AG09319 (cell line): ENCODE data around the gene TM9SF1.
A peak's percentile ranks its signal among the peaks of the same experiment; 100 is the strongest.

Experiments used
- DNase-seq: peaks from one replicate; pipeline ENCODE4 v3.0.0-alpha.2; 2010; ENCODE audit warnings: low read depth; ENCODE audit errors: extremely low read depth
- TF ChIP-seq, protein P1 (sequence below): IDR thresholded peaks from 2 replicates; pipeline ENCODE4 v1.5.1; 2011; ENCODE audit warnings: low read depth, mild to moderate bottlenecking, inconsistent platforms, low read length, moderate library complexity

Gene TM9SF1

DNA sequence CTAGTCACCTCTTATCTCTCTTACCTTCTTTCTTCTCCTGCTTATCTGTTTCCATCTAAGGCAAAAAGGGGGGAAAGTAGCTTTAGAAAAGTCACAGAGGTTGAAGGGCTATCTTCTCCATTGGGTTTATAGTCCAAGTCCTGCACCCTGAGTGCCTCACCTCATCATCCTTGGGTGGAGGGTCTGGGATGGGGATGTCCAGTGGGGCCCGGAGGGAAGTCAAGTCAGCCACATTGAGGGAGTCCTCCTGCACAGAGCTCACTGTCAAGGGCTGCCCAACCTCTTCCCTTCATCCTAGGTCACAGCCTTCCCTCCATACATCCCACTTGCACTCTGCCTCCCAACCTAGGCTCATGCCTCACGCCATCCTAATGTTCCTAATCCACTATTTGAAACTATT is 50.0 kb downstream of the TM9SF1 start:
- DNase-seq: no peak
- TF ChIP-seq, protein P1, sequence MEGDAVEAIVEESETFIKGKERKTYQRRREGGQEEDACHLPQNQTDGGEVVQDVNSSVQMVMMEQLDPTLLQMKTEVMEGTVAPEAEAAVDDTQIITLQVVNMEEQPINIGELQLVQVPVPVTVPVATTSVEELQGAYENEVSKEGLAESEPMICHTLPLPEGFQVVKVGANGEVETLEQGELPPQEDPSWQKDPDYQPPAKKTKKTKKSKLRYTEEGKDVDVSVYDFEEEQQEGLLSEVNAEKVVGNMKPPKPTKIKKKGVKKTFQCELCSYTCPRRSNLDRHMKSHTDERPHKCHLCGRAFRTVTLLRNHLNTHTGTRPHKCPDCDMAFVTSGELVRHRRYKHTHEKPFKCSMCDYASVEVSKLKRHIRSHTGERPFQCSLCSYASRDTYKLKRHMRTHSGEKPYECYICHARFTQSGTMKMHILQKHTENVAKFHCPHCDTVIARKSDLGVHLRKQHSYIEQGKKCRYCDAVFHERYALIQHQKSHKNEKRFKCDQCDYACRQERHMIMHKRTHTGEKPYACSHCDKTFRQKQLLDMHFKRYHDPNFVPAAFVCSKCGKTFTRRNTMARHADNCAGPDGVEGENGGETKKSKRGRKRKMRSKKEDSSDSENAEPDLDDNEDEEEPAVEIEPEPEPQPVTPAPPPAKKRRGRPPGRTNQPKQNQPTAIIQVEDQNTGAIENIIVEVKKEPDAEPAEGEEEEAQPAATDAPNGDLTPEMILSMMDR: no peak

DNA sequence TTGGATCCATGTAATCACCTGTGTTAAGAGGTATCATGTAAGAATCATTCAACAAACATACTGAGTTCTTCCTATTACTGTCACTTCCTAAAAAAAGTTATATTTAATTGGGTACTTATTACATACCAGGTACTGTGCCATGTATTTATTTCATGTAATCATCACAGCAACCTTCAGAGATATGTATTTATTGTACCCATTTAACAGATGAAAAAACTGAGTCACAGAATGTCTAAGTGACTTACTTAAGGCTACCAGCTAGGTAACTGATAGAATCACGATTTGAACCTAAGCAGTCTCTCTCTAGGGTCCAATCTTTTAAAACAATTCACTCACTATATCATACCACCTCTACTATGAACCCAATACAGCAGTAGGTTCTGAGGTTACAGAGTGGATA is 50.8 kb downstream of the TM9SF1 start:
- TF ChIP-seq, protein P1: no peak
- DNase-seq: no peak

DNA sequence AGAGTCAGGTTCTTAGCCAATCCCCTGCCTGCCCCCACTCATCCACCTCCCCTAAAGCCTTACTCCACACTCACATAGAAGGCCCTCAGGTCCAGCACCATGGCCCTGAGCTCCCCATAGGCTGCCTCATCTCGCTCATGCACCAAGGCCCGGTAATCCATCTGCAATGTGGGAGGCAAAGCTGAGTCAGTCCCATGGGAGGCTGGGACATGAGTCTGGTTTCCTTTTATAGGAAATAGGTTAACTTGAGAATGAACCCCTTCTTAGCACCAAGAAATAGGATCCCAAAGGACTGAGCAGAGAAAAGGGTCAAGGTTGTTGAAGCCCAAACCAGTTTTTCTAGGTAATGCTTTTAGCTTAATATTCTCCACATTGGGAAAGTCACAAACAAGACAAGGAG is 51.7 kb downstream of the TM9SF1 start:
- no peak for DNase-seq
- TF ChIP-seq, protein P1: no peak

DNA sequence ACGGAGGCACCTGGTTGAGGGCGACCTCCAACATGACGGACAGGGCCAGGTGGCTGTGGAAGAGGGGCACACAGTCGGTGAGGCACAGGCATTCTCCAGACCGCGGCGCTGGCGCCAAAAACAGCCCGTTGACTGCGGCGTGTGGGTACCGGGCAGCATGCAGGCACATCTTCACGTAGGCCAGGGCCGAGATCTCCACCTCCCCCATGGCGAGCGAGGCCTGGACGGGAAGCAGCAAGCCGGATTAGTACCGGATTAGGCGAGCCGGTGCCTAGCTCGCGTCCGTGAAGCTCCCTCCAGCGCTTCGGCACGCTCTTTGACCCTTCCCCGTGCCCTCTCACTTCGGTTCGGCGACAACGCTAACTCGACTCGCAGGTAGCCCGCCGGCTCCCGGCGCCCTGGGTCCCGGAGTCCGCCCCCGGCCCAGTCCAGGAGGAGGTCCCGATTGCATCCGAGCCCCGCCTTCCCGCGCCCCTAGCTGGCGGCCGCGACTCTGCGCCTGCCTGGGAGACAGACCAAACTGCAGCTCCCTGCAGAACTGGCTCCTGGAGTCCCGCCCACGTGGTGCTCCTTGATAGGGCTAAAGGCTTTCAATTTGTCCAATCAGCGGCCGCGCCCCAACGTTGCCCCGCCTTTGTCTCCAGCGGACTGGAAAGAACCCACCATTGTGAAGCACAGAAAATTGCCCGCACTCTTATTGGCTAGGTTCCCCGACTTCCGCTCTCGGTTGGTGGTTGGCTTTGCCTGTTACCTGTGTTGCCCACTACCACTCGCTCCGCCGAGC is 54.0 kb downstream of the TM9SF1 start, which contains the start of gene EMC9:
EMC9 (minus strand) TSS at position 495 of the 784 bp plus-strand sequence; CDS start at position 208, 287 bp downstream.
- TF ChIP-seq, protein P1: peak; percentile 33

DNA sequence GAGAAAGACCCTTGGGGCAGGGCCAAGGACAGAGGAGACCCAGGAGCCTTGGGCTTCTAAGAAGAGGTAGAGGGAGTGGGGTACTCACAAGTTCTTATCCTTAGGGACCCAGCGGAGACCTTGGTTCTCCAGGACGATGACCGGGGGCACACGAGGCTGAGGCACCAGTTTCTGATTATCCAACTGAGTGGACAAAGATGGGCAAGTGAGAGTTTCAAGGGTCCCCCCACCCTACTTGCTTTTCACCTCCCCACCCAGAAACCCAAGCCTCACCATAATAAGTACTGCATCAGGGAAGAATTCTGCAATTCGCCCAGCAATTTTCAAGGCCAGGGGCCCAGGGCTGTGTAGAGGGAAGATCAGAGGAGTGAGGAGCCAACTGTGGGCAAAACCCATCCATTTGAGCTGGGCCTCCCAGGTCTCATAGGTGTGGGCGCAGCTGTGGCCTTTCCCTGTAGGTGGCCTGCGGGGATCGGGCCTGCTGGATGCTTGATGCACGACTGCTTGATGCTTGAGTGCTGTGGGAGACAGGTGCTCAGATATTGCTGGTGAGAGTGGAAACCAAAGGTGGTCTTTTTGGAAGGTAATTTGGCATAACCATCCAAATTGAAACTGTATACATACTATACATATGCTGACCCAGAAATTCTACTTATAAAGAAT is 55.8 kb downstream of the TM9SF1 start:
- DNase-seq: no peak

More for the DNA sequence above, 54.0 kb downstream of the TM9SF1 start, which contains the start of gene EMC9:
- DNase-seq: peak; percentile 96

More for the DNA sequence above, 55.8 kb downstream of the TM9SF1 start:
- TF ChIP-seq, protein P1: no peak
